ENCODE data around the gene GMDS.

The GMDS gene

GRCh38 chr6:2034256-2034655, 211.1 kb downstream of the GMDS start:
- no peak for DNase-seq
- intact Hi-C loops (cut with DNase I), result no loop called here

- intact Hi-C loops (cut with DNase I), result no loop called here
These were observed 211.9 kb downstream of the GMDS start for GRCh38 chr6:2033544-2033943.

GRCh38 chr6:2030682-2031244, 214.6 kb downstream of the GMDS start:
- DNase-seq, result no peak
- intact Hi-C loops (cut with DNase I), result no loop called here

More at GRCh38 chr6:2033544-2033943, 211.9 kb downstream of the GMDS start:
- DNase-seq, result no peak

GRCh38 chr6:2029952-2030351, 215.5 kb downstream of the GMDS start:
- no peak for DNase-seq
- intact Hi-C loops (cut with DNase I), result no loop called here

- intact Hi-C loops (cut with DNase I), result no loop called here
- DNase-seq, result no peak
These were observed 216.1 kb downstream of the GMDS start for GRCh38 chr6:2029130-2029794.

GRCh38 chr6:2028457-2029038, 216.9 kb downstream of the GMDS start:
- DNase-seq, result no peak
- intact Hi-C loops (cut with DNase I), result no loop called here

- DNase-seq, result no peak
These were observed 219.3 kb downstream of the GMDS start for GRCh38 chr6:2026133-2026532.

GRCh38 chr6:2021713-2022125, 223.7 kb downstream of the GMDS start:
- DNase-seq, result peak in 35 of 42 donors; percentile 7 to 69 (median 36)
- intact Hi-C loops (cut with DNase I), result no loop called here

More at GRCh38 chr6:2026133-2026532, 219.3 kb downstream of the GMDS start:
- intact Hi-C loops (cut with DNase I), result no loop called here

GRCh38 chr6:2020909-2021308, 224.5 kb downstream of the GMDS start:
- DNase-seq, result no peak
- intact Hi-C loops (cut with DNase I), result no loop called here

- intact Hi-C loops (cut with DNase I), result no loop called here
These were observed 226.4 kb downstream of the GMDS start for GRCh38 chr6:2019051-2019450.

GRCh38 chr6:2016040-2016439, 229.4 kb downstream of the GMDS start:
- no peak for DNase-seq
- intact Hi-C loops (cut with DNase I), result no loop called here

More at GRCh38 chr6:2019051-2019450, 226.4 kb downstream of the GMDS start:
- no peak for DNase-seq

- no peak for DNase-seq
- intact Hi-C loops (cut with DNase I), result no loop called here
These were observed 236.9 kb downstream of the GMDS start for GRCh38 chr6:2008383-2008976.

- intact Hi-C loops (cut with DNase I), result no loop called here
- no peak for DNase-seq
These were observed 238.2 kb downstream of the GMDS start for GRCh38 chr6:2007165-2007564.

GRCh38 chr6:2004888-2005287, 240.5 kb downstream of the GMDS start:
- intact Hi-C loops (cut with DNase I), result no loop called here
- no peak for DNase-seq

- intact Hi-C loops (cut with DNase I), result no loop called here
- no peak for DNase-seq
These were observed 244.4 kb downstream of the GMDS start for GRCh38 chr6:2000962-2001361.

- intact Hi-C loops (cut with DNase I), result no loop called here
- no peak for DNase-seq
These were observed 247.7 kb downstream of the GMDS start for GRCh38 chr6:1997702-1998101.

- intact Hi-C loops (cut with DNase I), result no loop called here
- DNase-seq, result no peak
These were observed 249.8 kb downstream of the GMDS start for GRCh38 chr6:1995636-1996035.

GRCh38 chr6:1993042-1993441, 252.4 kb downstream of the GMDS start:
- no peak for DNase-seq
- intact Hi-C loops (cut with DNase I), result no loop called here

- no peak for DNase-seq
- intact Hi-C loops (cut with DNase I), result no loop called here
These were observed 254.0 kb downstream of the GMDS start for GRCh38 chr6:1991332-1991878.

- intact Hi-C loops (cut with DNase I), result no loop called here
- DNase-seq, result no peak
These were observed 256.6 kb downstream of the GMDS start for GRCh38 chr6:1988843-1989242.
